Suprapubic skin (tissue), 4 donors: ENCODE measurements around the gene PA2G4.
A peak's percentile ranks its signal among the peaks of the same experiment; 100 is the strongest.

ENCODE experiments used
- EP300 ChIP-seq: sonication (generic); formaldehyde crosslinking; IDR thresholded peaks from one replicate; pipeline ENCODE4 v1.6.1; 2017; ENCODE audit warnings: antibody characterized with exemption
- POLR2A ChIP-seq, 2 donors: fragments of 450-650 bp; IDR thresholded peaks; one replicate each; pipeline ENCODE4 v1.6.1; 2017; ENCODE audit warnings: antibody characterized with exemption in 2 of 2, mild to moderate bottlenecking in 2 of 2, moderate library complexity in 2 of 2
- POLR2AphosphoS5 ChIP-seq, 3 donors: sonication (generic); formaldehyde crosslinking; IDR thresholded peaks; one replicate each; pipeline ENCODE4 v1.6.1; 2017; ENCODE audit warnings: antibody characterized with exemption in 3 of 3
- TF ChIP-seq, protein P1 (sequence below), 2 donors: fragments of 200-600 bp in 1 of 2; fragments of 450-650 bp in 1 of 2; sonication (generic) in 1 of 2; IDR thresholded peaks; one replicate each; pipeline ENCODE4 v1.5.1; 2016 to 2019; ENCODE audit warnings: antibody characterized with exemption in 2 of 2, mild to moderate bottlenecking in 1 of 2, moderate library complexity in 1 of 2

DNA sequence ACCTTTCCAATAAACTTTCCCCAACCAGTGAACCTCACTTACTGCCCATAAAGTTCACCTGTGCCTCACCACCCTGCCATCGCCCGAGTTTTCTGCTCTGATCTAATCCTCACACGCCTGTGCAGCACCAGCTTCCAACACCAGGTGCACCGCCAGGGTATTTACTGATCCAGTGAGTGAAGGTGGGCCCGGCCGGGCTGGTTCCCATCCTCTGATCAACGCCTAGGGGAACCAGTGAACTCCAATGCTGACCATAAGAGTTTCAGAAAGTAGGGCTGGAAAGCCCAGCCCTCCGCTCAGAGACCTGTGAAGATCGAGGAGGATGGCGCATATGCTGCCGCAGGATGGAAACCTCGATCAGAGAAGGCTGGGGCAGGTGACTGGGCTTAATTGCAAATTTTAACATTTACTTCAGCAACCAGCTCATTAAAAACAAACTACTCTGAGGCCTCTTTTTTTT is 47.3 kb downstream of the PA2G4 start:
- TF ChIP-seq, protein P1, sequence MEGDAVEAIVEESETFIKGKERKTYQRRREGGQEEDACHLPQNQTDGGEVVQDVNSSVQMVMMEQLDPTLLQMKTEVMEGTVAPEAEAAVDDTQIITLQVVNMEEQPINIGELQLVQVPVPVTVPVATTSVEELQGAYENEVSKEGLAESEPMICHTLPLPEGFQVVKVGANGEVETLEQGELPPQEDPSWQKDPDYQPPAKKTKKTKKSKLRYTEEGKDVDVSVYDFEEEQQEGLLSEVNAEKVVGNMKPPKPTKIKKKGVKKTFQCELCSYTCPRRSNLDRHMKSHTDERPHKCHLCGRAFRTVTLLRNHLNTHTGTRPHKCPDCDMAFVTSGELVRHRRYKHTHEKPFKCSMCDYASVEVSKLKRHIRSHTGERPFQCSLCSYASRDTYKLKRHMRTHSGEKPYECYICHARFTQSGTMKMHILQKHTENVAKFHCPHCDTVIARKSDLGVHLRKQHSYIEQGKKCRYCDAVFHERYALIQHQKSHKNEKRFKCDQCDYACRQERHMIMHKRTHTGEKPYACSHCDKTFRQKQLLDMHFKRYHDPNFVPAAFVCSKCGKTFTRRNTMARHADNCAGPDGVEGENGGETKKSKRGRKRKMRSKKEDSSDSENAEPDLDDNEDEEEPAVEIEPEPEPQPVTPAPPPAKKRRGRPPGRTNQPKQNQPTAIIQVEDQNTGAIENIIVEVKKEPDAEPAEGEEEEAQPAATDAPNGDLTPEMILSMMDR (IDR thresholded peaks at IDR 0.05) = peak; percentile 38 to 55
- no peak for TF ChIP-seq POLR2A (IDR thresholded peaks at IDR 0.05)
- TF ChIP-seq EP300 = no peak
- no peak for TF ChIP-seq POLR2AphosphoS5 (IDR thresholded peaks at IDR 0.05)
